ENCODE results near the gene ITGA6.

GRCh38 chr2:172510088-172510487, 82.7 kb downstream of the ITGA6 start:
- TF ChIP-seq CTCF (conservative IDR thresholded peaks at IDR 0.05; ENCODE audit: low read depth, low read length): no peak
- TF ChIP-seq EZH2phosphoT487 (IDR thresholded peaks at IDR 0.05; ENCODE audit: borderline replicate concordance, low read length): no peak
- no peak for TF ChIP-seq EZH2 (IDR thresholded peaks at IDR 0.05; ENCODE audit: low read length, unreplicated experiment)
